A549 (cell line): ENCODE measurements around the gene CD4.

Experiments
- CTCF ChIP-seq: fragments of >200 bp; sonication (Bioruptor Twin); formaldehyde crosslinking; IDR thresholded peaks from 3 replicates; pipeline ENCODE4 v1.5.1; 2016
- E2F6 ChIP-seq: IDR thresholded peaks from 2 replicates; pipeline ENCODE4 v1.6.1; 2012; ENCODE audit warnings: low read depth, borderline replicate concordance
- JUNB ChIP-seq: fragments of >200 bp; sonication (Bioruptor Twin); formaldehyde crosslinking; IDR thresholded peaks from 2 replicates; pipeline ENCODE4 v1.6.1; 2016
- MAX ChIP-seq: IDR thresholded peaks from 2 replicates; pipeline ENCODE4 v1.6.1; 2012
- RAD21 ChIP-seq, 2 experiments: fragments of >200 bp in 1 of 2; sonication (Bioruptor Twin) in 1 of 2; formaldehyde crosslinking in 1 of 2; IDR thresholded peaks in 1 of 2; conservative IDR thresholded peaks in 1 of 2; 2 replicates in 1 of 2; 3 replicates in 1 of 2; pipeline ENCODE4 v1.6.1; 2012 to 2018; ENCODE audit warnings: inconsistent platforms in 1 of 2

- peak; percentile 38 for TF ChIP-seq CTCF
- TF ChIP-seq MAX = no peak
- TF ChIP-seq JUNB = no peak
- 0 out of 5 replicates have a peak, but pooled peaks of 1 of the 2 experiments have one; percentile 5 for TF ChIP-seq RAD21 (conservative IDR thresholded peaks at IDR 0.05 in 1 of 2, IDR thresholded peaks at IDR 0.05 in 1 of 2)
- TF ChIP-seq E2F6 = no peak
Observed at GRCh38 chr12:6752167-6752920, 37.0 kb upstream of the CD4 start.
